NB4 (cell line): ENCODE data around the gene OR10G3.

Experiments
- MYC ChIP-seq: IDR thresholded peaks from 2 replicates; pipeline ENCODE4 v1.6.1; 2011; ENCODE audit warnings: low read depth, low read length
- POLR2A ChIP-seq: IDR thresholded peaks from 2 replicates; pipeline ENCODE4 v1.6.1; 2011; ENCODE audit warnings: mild to moderate bottlenecking; ENCODE audit not compliant: insufficient read length; ENCODE audit errors: extremely low read depth
- TF ChIP-seq, protein P1 (sequence below): IDR thresholded peaks from one replicate; pipeline ENCODE4 v1.5.1; 2012; ENCODE audit warnings: low read depth, low read length

GRCh38 chr14:21537090-21537424 is 42.8 kb downstream of the OR10G3 start:
- TF ChIP-seq, protein P1, sequence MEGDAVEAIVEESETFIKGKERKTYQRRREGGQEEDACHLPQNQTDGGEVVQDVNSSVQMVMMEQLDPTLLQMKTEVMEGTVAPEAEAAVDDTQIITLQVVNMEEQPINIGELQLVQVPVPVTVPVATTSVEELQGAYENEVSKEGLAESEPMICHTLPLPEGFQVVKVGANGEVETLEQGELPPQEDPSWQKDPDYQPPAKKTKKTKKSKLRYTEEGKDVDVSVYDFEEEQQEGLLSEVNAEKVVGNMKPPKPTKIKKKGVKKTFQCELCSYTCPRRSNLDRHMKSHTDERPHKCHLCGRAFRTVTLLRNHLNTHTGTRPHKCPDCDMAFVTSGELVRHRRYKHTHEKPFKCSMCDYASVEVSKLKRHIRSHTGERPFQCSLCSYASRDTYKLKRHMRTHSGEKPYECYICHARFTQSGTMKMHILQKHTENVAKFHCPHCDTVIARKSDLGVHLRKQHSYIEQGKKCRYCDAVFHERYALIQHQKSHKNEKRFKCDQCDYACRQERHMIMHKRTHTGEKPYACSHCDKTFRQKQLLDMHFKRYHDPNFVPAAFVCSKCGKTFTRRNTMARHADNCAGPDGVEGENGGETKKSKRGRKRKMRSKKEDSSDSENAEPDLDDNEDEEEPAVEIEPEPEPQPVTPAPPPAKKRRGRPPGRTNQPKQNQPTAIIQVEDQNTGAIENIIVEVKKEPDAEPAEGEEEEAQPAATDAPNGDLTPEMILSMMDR = no peak
- no peak for TF ChIP-seq POLR2A
- no peak for TF ChIP-seq MYC
